Measurements from ENCODE around the gene CBARP.
"Not testable (repeated sequence)": the region's sequence is repeated elsewhere in the genome, so short reads cannot be mapped to it uniquely, and the experiment has no call there.

The CBARP gene

DNA sequence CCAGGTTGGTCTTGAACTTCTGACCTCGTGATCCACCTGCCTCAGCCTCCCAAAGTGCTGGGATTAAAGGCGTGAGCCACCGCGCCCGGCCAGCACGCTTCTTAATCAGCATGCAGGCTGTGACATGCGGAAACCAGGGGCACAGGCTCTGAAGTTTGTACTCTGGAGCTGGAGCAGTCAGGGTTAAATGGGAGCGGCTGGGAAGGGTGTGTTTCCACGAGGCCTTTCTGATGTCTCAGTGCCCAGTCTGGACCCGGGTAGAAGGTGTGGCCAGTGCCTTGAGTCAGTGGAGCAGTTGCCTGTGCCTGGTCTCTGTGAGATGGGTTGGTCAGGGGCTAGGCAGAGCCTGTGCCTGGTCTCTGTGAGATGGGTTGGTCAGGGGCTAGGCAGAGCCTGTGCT lies 29.0 kb downstream of the CBARP start:
- DNase-seq, result not testable (repeated sequence)

DNA sequence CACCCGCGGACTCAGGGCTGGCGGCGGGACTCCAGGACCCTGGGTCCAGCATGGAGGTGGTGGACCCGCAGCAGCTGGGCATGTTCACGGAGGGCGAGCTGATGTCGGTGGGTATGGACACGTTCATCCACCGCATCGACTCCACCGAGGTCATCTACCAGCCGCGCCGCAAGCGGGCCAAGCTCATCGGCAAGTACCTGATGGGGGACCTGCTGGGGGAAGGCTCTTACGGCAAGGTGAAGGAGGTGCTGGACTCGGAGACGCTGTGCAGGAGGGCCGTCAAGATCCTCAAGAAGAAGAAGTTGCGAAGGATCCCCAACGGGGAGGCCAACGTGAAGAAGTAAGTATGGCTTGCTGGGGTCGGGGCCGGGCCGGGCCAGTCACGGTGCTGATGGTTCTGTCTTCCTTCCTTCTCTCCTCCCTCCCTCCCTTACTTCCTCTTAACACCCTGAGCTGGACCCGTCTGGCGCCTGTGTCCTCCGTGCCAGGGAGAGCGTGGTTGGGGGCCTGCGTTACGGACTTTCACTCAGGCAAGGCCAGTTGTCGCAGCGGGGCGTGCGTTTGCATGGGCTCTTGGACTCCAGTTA lies 30.8 kb downstream of the CBARP start:
- peak; percentile 22 for DNase-seq

DNA sequence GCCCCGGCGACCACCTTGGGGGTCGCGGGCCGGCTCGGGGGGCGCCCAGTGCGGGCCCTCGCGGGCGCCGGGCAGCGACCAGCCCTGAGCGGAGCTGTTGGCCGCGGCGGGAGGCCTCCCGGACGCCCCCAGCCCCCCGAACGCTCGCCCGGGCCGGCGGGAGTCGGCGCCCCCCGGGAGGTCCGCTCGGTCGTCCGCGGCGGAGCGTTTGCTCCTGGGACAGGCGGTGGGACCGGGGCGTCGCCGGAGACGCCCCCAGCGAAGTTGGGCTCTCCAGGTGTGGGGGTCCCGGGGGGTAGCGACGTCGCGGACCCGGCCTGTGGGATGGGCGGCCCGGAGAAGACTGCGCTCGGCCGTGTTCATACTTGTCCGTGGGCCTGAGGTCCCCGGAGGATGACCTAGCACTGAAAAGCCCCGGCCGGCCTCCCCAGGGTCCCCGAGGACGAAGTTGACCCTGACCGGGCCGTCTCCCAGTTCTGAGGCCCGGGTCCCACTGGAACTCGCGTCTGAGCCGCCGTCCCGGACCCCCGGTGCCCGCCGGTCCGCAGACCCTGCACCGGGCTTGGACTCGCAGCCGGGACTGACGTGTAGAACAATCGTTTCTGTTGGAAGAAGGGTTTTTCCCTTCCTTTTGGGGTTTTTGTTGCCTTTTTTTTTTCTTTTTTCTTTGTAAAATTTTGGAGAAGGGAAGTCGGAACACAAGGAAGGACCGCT lies 31.5 kb downstream of the CBARP start:
- no peak for DNase-seq

DNA sequence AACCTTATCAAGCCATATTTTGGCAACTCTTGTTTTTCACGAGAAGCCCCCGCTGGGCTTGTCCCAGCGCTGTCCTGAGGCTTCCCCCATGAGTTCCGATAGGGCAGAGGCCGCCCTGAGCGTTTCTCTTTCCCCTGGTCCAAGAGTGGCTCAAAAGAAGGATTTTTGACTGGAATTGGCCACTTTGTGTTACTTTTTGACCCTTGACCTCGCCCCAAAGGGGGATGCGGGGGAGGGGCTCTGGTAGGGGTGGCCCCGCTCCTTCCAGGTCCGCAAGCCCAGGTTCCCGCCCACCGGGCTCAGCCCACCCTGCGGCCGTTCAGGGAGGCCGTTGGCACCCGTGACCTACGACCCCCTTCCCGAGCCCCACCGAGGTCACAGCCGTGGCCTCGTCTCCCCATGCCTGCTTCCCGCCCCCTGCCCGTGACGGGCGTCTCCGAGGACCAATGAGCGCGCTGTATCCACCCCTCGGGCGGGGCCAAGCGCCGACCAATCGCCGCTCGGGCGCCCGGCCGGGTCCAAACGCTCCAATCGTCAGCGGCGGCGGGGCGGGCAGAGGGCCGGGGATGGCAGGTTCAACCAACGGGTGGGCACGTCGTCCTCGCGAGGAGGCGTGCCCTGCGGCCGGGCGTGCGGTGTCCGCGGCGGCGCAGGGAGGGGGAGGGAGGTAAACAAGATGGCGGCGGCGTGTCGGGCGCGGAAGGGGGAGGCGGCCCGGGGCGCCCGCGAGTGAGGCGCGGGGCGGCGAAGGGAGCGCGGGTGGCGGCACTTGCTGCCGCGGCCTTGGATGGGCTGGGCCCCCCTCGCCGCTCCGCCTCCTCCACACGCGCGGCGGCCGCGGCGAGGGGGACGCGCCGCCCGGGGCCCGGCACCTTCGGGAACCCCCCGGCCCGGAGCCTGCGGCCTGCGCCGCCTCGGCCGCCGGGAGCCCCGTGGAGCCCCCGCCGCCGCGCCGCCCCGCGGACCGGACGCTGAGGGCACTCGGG lies 32.4 kb downstream of the CBARP start, which contains the start of gene STK11:
Gene STK11, plus strand, starts transcription at position 665 of the 986 bp plus-strand sequence. CDS start 1,136 bp downstream, outside the sequence.
- peak; percentile 99 for DNase-seq

DNA sequence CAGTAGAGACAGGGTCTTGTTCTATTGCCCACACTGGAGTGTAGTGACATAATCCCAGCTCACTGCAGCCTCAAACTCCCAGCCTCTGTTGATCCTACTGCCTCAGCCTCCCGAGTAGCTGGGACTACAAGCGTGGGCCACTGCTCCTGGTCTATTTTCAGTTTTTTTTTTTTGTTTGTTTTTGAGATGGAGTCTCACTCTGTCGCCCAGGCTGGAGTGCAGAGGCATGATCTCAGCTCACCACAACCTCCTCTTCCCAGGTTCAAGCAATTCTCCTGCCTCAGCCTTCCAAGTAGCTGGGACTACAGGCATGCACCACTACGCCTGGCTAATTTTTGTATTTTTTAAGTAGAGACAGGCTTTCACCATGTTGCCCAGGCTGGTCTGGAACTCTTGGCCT lies 37.2 kb downstream of the CBARP start:
- DNase-seq, result not testable (repeated sequence)

DNA sequence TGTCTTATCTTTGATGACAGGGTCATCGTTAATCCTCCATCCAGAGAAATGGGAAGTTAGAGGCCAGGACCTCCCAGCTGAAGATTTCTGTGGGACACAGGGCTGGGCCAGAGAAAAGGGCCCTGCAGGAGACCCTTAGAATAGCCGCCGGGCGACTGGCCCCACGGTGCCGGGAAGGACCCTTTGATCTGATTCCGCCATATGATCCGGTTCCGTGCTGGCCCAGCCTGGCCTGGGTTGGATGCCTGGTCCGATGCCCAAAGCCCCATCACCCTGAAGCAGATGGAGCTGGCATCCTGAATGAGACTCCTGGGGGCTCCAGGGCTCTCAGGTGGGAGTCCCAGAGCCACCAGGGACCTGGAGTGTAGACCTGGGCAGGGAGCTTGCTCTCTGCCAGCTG lies 38.3 kb downstream of the CBARP start:
- DNase-seq, result no peak

DNA sequence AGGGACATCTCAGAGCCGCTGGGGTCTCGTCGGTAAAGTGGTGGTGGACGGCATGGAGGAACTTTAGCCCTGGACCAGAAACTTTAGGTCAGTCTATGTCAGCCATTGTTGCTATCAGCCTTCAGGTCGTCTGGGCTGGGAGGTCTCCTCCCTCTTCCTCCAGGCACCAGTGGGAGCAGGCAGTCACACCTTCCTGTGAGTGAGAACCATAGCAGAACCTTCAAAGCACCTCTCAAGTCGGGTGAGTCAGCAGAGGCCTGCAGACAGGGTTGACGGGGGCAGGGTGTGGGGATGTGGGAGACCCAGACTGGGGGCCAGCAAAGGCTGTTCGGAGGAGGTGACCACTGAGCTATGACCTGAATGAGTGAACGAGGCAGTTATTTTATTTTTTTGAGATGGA lies 48.4 kb downstream of the CBARP start:
- DNase-seq, result no peak

DNA sequence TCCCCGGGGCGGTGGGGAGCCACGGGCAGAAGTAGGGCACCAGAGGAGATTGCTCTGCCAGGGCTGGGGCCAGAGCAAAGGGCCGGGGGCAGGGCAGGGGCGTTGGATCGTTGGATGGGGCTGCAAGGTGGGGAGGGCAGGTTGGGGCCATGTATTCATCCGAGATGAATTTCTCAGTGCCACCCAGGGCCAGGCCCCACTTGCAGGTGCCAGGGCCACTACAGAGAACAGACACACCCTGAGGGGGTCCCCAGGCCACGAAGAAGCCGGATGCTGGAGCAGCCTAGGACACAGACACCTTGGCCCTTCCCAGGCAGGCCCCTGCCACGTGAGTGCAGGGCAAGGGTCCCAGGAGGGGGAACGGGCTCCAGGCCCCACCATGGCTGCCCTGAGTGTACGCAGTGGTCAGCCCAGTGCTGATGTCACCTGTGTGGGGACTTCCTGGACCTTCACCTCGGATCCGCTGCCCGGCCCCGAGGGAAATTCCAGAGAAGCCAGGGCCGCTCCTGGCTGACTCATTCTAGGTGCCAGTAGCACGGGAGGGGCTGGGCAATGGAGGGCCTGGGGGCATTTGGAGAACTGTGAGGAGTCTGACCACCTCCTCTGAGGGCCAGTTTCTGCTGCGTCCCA lies 54.1 kb downstream of the CBARP start:
- no peak for DNase-seq

DNA sequence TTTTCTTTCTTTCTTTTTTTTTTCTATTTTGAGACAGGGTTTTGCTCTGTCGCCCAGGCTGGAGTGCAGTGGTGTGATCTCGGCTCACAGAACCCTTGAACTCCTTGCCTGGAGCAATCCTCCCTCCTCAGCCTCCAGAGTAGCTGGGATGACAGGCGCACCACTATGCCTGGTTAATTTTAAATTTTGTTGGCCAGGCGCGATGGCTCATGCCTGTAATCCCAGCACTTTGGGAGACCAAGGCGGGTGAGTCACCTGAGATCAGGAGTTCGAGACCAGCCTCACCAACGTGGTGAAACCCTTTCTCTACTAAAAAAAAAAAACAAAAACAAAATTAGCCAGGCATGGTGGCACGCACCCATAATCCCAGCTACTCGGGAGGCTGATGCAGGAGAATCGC lies 55.1 kb downstream of the CBARP start:
- no peak for DNase-seq

DNA sequence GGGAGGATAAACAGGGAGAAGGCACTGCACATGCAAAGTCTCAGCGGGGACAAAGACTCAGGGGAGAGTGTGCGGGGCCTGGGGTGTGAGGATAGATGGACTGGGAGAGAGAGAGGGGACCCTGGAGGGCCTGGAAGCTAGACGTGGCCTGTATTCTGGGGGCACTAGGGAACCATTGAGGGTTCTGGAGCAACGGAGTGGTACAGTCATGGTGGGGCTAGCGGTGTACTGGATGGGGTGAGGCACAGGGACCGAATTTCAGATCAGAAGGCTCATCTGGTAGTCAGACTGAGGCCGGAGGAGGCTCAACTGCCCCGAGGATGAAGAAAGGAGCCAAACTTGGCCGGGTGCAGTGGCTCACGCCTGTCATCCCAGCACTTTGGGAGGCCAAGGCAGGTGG lies 55.7 kb downstream of the CBARP start:
- DNase-seq, result no peak

DNA sequence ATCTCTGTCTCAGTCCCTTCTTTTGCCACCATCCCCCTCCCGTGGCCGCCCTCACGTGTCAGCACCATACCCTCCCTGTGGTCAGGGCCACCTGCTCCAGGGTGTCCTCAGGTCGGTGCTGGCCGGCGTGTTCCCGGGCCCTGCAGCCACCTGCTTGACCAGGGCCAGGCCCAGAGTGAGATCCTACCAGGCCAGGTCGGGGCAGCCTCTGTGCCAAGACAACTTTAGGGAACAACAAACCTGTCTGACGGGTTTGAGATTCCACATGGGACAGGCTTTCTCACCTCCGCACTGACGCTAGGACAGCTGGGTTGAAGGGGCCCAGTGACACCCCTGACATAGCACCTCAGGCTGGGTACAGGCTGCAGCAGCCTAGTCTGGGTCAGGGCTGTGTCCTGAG lies 56.2 kb downstream of the CBARP start:
- no peak for DNase-seq

Data from central memory CD4-positive, alpha-beta T cell (primary cell).